ENCODE results near the gene TMEM63C.

The TMEM63C gene, protein sequence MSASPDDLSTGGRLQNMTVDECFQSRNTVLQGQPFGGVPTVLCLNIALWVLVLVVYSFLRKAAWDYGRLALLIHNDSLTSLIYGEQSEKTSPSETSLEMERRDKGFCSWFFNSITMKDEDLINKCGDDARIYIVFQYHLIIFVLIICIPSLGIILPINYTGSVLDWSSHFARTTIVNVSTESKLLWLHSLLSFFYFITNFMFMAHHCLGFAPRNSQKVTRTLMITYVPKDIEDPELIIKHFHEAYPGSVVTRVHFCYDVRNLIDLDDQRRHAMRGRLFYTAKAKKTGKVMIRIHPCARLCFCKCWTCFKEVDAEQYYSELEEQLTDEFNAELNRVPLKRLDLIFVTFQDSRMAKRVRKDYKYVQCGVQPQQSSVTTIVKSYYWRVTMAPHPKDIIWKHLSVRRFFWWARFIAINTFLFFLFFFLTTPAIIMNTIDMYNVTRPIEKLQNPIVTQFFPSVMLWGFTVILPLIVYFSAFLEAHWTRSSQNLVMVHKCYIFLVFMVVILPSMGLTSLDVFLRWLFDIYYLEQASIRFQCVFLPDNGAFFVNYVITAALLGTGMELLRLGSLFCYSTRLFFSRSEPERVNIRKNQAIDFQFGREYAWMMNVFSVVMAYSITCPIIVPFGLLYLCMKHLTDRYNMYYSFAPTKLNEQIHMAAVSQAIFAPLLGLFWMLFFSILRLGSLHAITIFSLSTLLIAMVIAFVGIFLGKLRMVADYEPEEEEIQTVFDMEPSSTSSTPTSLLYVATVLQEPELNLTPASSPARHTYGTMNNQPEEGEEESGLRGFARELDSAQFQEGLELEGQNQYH

DNA sequence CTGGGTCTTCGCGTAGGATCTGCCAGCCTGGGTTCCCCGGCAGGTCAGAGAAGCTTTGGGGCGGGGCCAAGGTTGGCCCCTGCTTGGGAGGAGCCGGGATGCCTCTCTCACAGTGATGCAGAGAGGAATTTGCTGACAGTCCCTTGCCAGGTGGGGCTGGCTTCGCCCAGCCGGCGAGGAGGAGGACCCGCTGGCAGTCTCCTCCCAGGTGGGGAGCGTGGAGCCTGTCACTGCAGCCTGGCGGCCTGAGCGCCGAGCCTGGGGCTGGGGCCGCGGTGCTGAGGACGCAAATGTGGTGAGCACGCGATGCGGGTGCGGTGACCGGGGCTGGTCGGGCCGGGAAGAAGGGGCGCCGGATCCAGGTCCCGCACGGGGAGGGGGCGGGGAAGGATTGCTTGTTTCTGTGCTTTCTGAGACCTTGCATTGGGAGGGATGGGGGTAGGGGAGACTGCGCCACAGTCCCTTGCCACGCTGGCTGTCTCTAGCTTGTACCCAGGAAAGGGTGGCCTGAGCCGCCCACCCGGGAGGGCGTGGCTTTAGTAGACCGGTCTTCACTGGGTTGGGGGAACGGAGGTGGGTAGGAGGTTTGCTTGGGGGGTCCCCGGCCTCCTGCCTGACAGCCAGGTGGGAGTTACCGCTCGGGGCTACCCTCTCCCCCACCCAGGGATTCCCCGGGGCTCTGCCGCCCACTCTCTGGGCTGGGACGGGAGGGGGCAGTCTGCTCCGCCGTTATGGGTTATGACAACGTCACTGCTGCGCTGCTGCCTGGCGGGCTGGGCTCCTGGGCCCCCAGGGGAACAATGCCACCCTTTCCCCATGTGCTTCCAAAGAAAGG, at the start of gene TMEM63C:
Gene TMEM63C (plus strand): TSS at position 196 of the 835 bp plus-strand sequence. CDS start 37,016 bp downstream, outside the sequence.
- no peak for DNase-seq (ENCODE audit: low spot score)

- DNase-seq (ENCODE audit: low spot score) = no peak
These were observed 49.6 kb upstream of the TMEM63C start for GRCh38 chr14:77131871-77132486.

DNA sequence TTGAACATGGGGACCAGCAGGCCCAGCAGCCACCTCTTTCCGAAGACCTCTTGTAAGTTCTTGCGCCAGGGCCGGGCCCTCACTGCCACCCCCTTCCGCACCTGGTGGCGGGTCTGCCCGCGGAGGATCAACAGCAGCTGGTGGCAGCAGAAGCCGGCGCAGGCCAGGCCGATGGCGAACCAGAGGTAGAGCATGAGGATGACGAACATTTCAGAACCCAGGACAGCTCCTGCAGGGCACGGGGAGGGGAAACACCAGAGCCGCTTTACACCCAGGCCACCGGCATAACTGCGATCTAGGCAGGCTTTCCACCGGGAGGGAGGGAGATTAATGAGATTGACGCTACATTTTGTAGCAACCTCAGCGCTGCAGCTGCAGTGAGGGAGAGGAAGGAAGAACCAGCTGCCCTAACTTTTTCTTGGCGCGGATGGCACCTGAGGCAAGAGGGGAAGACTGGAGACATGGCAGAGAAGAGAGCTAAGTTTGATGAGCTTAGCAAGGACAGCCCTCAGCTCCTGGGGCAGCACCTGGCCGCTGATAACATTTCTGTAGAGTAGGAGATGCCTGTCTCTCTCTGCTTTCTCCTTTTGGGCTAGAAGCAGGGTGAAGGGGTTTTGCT, 47.8 kb upstream of the TMEM63C start:
- peak; percentile 68 for DNase-seq (ENCODE audit: low spot score)

- no peak for DNase-seq (ENCODE audit: low spot score)
These were observed 42.6 kb upstream of the TMEM63C start for GRCh38 chr14:77139022-77139421.

DNA sequence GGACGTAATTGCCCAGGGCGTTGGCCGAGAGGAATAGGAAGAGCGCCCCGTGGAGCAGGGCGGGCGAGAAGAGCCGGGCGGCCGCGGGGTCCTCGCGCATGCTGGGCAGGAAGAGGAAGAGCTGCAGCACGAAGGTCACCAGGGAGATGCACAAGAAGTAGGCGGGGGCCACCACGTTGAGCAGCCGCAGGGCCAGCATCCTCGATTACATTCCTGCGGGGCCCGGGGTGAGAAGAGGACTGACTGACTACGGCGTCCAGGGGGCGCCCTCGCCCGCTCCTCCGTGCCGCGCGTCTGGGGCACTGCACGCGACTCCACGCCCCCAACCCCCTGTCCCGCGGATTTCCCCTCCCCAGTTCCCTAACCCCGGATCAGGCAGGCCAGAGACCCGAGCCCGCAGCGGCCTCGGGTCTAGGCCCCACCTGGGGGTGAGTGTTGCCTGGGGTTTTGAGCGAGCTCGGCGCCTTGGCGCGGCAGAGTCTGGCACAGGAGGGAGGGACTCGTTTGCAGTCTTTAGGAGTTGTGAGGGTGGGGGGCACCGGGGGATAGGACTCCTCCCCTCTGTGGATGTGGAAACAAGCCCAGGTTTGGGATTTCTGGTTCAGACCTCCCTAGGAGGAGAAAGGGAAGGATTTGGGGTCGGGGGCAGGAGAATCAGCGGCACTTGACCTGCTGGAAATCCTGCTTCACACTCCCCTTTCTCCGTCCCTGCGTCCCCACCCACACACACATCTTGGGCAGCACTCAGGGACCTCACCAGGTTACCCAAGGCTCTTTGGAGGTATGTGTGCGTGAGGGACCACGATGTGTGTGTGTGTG, 41.8 kb upstream of the TMEM63C start:
- no peak for DNase-seq (ENCODE audit: low spot score)

DNA sequence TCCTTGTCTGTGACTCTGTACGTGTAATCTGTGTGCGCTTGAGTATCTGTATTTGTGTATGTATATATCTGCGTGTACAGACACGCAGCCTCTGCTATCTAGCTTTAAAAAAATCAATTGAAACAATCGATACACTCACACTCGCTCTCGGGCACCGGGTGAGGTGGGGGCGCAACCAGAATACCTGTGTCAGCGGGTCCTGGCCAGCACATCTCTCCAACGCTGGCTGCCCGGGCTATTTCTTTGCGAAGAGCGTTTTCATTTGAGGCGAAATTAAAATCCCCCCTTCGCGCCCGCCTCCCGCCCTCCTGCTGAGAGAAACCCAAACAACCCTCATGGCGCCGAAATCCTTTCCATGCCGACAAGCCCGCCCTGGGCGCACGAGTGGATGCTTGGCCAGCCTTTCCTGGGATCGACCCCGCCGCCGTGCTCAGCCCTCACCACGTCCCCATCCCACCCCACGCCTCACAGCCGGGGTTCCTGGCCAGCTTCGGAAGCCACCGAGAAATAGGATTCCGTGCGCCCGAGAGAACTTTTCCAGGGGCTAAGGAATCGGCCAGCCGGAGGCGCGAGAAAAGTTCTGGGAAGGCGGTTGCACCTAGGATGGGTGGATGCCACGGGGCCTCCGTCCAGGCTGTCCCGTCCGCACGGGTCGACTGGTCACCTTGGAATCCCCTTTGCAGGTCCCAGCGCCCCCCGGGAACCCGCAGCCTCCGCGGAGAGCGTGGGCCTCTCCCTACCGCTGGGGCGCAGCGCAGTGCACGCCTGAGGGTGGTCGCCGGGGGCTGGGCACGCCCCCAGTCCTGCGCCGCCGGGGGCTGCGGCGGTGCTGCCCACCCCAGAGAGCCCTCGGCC, 41.0 kb upstream of the TMEM63C start:
- no peak for DNase-seq (ENCODE audit: low spot score)

DNA sequence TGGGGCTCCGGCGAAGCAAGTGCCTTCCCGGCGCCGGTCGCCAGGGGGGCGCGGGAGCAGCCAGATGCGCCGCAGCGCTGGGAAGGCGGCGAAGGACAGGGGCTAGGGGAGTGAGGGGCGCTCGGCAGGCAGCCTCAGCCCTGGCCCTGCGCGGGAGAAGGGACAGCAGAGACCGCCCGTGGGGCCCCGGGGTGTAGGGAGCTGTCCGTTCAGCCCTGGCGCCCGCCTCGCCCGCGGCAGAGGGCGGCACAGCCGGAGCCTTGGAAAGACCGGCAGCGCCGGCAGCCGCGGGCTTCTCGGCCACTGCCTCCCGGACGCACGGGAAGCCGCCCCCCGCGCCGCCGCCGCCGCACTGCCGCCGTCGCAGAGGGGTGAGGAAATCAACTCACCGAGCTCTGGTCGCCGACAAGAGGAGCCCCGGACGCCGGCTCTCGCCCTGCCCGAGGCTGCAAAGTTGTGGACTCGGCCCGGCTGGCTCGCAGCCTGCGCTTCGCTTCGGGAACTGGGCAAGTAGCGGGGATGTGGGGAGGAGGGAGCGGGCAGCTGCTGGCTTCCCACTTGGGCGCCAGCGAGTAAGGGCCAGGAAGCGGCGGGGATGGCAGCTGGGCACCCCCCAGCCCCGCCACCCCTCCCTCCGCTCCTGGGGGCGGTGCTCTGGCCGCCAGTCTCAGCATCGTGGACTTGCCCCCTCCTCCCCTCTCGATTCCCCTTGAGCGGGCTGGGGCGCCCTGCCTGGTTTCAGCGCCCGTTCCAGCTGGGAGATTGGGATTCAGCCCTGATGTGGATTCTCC, 40.2 kb upstream of the TMEM63C start, which contains the start of gene ZDHHC22:
Gene ZDHHC22 (minus strand): TSS at position 578 of the 791 bp plus-strand sequence. CDS start 2,053 bp downstream, outside the sequence.
- DNase-seq (ENCODE audit: low spot score) = no peak

DNA sequence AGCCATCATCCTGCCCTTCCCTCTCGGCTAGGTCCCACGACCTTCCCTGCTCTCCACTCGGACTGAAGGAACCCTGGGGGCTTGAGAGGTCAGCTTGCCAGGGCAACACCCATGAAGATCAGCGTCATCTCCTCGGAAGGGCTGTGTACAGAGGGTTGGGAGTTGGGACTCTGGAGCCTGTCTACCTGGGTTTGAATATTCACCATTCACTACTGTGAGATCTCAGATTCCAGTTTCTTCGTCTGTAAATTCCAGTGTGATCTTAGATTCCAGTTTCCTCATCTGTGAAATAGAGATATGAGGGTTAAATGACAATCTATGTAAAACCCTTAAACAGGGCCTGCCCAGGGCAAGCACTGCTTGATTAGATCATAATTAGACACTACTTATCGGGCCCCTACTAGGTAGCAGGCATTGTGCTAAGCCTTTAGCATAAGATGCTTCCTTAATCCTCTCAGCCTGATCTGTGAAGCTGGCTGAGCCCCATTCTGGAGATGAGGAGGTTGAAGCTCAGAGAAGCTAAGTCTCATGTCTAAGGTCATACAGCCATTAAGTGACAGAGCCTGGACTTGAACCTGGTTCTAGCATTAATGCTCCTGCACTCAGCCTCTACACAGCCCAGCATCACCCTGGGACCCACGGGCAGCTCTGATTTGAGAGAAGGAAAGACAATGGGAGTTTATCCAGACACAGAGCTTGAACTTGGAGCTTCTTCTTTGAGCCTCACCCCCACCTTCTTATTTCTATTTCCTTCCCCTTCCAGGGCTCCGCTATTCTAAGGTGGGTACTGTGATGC, 39.4 kb upstream of the TMEM63C start:
- DNase-seq (ENCODE audit: low spot score) = no peak

- no peak for DNase-seq (ENCODE audit: low spot score)
These were observed 38.5 kb upstream of the TMEM63C start for GRCh38 chr14:77143071-77143470.

GRCh38 chr14:77144412-77145115, 37.0 kb upstream of the TMEM63C start:
- no peak for DNase-seq (ENCODE audit: low spot score)

GRCh38 chr14:77145975-77146740, 35.4 kb upstream of the TMEM63C start:
- DNase-seq (ENCODE audit: low spot score) = no peak

- no peak for DNase-seq (ENCODE audit: low spot score)
These were observed 32.9 kb upstream of the TMEM63C start for GRCh38 chr14:77148510-77149231.

DNA sequence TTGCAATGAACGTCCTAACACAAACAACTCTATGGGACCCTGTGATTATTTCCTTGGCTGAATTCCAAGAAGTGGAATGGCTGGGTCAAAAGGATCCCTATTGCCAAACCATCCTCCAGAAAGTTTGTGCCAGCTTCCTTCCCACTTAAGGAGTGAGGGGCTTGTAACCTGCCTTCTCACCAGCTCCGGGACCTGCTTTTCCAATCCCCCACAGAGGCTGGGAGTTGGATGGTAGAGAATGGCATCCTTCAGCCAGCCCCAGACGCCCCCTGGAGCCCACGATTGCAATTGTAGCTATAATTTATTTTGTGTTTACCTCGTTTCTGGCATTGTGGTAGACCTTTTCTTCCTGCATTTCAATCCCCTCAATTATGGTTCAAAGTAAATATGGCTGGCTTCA, 30.4 kb upstream of the TMEM63C start:
- peak; percentile 39 for DNase-seq (ENCODE audit: low spot score)

GRCh38 chr14:77151918-77152588, 29.5 kb upstream of the TMEM63C start:
- DNase-seq (ENCODE audit: low spot score) = peak; percentile 72

DNA sequence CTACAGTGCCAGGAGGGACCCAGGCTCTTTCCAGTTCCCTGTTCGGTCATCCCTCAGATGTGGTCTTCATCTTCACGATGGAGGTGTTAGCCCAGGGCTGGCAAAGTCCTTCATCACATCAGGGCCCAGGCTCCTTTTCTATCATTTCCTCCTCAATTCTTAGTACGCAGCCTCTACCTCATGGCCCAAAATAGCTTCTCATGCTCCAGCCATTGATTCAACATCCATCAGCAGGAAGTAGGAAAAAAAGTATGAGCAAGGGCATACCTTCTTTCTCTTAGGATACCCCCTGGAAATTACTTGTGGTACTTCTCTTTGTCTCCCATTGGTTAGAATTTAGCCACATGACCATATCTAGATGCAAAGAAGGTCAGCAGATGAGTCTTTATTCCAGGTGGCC, 27.8 kb upstream of the TMEM63C start:
- DNase-seq (ENCODE audit: low spot score) = no peak
